AG04450 (cell line): ENCODE measurements around the gene SMIM5. TPM values are rescaled to one million over a fixed set of nuclear protein-coding genes. Genes with fewer than 3 reads are reported as not detected.
"Not testable (repeated sequence)": the region's sequence is repeated elsewhere in the genome, so short reads cannot be mapped to it uniquely, and the experiment has no call there.

ENCODE experiments used
- CTCF ChIA-PET: fragments of 300-600, 350-600 bp; formaldehyde crosslinking; extraction: SDS; loops from one replicate; lab custom pipeline; 2022; ENCODE audit warnings: antibody characterized with exemption, inconsistent platforms; lab: Charles Lee
- POLR2A ChIA-PET: fragments of 350-600 bp; formaldehyde crosslinking; extraction: SDS; loops from one replicate; lab custom pipeline; 2021; ENCODE audit warnings: antibody characterized with exemption, inconsistent platforms; lab: Yijun Ruan, JAX
- DNase-seq: peaks from one replicate; pipeline ENCODE4 v3.0.0-alpha.2; 2011; ENCODE audit warnings: low read depth, low spot score
- H3K27ac ChIP-seq: one replicate; pipeline ENCODE4 v1.5.1; 2012; ENCODE audit warnings: low read depth, low read length, control low read depth
- H3K27me3 ChIP-seq: one replicate; pipeline ENCODE4 v1.6.0; 2012; ENCODE audit warnings: low read length; ENCODE audit not compliant: control insufficient read depth, insufficient read depth
- H3K4me3 ChIP-seq: 2 replicates; pipeline ENCODE4 v1.5.1; 2011; ENCODE audit warnings: mild to moderate bottlenecking, low read depth, low read length, control low read depth
- H3K9me3 ChIP-seq: 2 replicates; pipeline ENCODE4 v1.5.1; 2012; ENCODE audit warnings: low read length; ENCODE audit not compliant: control insufficient read depth, insufficient read depth
- CTCF ChIP-seq: IDR thresholded peaks from 2 replicates; pipeline ENCODE4 v1.5.1; 2011; ENCODE audit warnings: low read depth, low read length, control low read depth, inconsistent platforms
- polyA plus RNA-seq: library from polyadenylated mRNA; depleted of rRNA; stranded (reverse); fragments of >200 nt; gene quantifications from 2 replicates; pipeline ENCODE4 v1.2.3, GENCODE V29; 2011

SMIM5 gene
- polyA plus RNA-seq, 1 experiment, result not detected

- ChIA-PET POLR2A (interaction anchor here (0.5 kb wide), 1 partner anchor 28 kb away, joined by 8 read pairs; no protein-coding TSS in a partner anchor), CTCF (interaction anchor here (1.4 to 11.0 kb wide), 2 partner anchors 17 to 111 kb away, joined by 3 to 309 read pairs; no protein-coding TSS in a partner anchor)
- no peak for DNase-seq
- H3K27ac ChIP-seq, result no peak overlapping the region
- TF ChIP-seq CTCF, result no peak
- no peaks in the 10 kb centered on the region for H3K27me3 ChIP-seq
- H3K4me3 ChIP-seq, result no peak overlapping the region
- H3K9me3 ChIP-seq, result no peaks in the 10 kb centered on the region; the same call in 1 of the 2 replicates
Measured at GRCh38 chr17:75637143-75637538, 3.9 kb downstream of the SMIM5 start.

- POLR2A ChIA-PET, result no interaction called here
Measured at GRCh38 chr17:75637551-75637950, 4.3 kb downstream of the SMIM5 start.

GRCh38 chr17:75638039-75638438 is 4.8 kb downstream of the SMIM5 start:
- H3K27ac ChIP-seq, DNase-seq, H3K9me3 ChIP-seq, H3K4me3 ChIP-seq, H3K27me3 ChIP-seq: not testable (repeated sequence)
- ChIA-PET CTCF (interaction anchor here (11.0 kb wide), 1 partner anchor 110 kb away, joined by 309 read pairs; no protein-coding TSS in a partner anchor), POLR2A (interaction anchor here (0.6 kb wide), 1 partner anchor 328 kb away, joined by 6 read pairs; no protein-coding TSS in a partner anchor)

More at GRCh38 chr17:75637551-75637950, 4.3 kb downstream of the SMIM5 start:
- DNase-seq, result no peak
- Histone ChIP-seq H3K4me3 (no peak overlapping the region), H3K27ac (no peak overlapping the region), H3K9me3 (no peaks in the 10 kb centered on the region; the same call in 1 of the 2 replicates), H3K27me3 (no peaks in the 10 kb centered on the region)
- TF ChIP-seq CTCF, result no peak
- CTCF ChIA-PET, result interaction anchor here (1.4 to 11.0 kb wide), 2 partner anchors 17 to 110 kb away, joined by 3 to 309 read pairs; no protein-coding TSS in a partner anchor

GRCh38 chr17:75638893-75639292 is 5.7 kb downstream of the SMIM5 start:
- CTCF ChIA-PET, result interaction anchor here (11.0 kb wide), 1 partner anchor 109 kb away, joined by 309 read pairs; no protein-coding TSS in a partner anchor

GRCh38 chr17:75639327-75639726 is 6.1 kb downstream of the SMIM5 start:
- no peak for DNase-seq
- Histone ChIP-seq H3K4me3 (no peak overlapping the region), H3K27ac (no peak overlapping the region), H3K27me3 (no peaks in the 10 kb centered on the region), H3K9me3 (no peaks in the 10 kb centered on the region; the same call in 1 of the 2 replicates)
- CTCF ChIA-PET, result no interaction called here
- TF ChIP-seq CTCF, result no peak
- POLR2A ChIA-PET, result no interaction called here

More at GRCh38 chr17:75638893-75639292, 5.7 kb downstream of the SMIM5 start:
- no peak overlapping the region for H3K4me3 ChIP-seq
- DNase-seq, result no peak
- H3K27me3 ChIP-seq, result no peaks in the 10 kb centered on the region
- no peak overlapping the region for H3K27ac ChIP-seq
- H3K9me3 ChIP-seq, result no peaks in the 10 kb centered on the region; the same call in 1 of the 2 replicates
- TF ChIP-seq CTCF, result no peak
- POLR2A ChIA-PET, result no interaction called here
